ENCODE data around the gene RHBDL1. TPM values are rescaled to one million over a fixed set of nuclear protein-coding genes. Genes with fewer than 3 reads are reported as not detected.

The RHBDL1 gene
- total RNA-seq, 2 donors from 2014 or later, result 0.42 to 8.0 TPM

DNA sequence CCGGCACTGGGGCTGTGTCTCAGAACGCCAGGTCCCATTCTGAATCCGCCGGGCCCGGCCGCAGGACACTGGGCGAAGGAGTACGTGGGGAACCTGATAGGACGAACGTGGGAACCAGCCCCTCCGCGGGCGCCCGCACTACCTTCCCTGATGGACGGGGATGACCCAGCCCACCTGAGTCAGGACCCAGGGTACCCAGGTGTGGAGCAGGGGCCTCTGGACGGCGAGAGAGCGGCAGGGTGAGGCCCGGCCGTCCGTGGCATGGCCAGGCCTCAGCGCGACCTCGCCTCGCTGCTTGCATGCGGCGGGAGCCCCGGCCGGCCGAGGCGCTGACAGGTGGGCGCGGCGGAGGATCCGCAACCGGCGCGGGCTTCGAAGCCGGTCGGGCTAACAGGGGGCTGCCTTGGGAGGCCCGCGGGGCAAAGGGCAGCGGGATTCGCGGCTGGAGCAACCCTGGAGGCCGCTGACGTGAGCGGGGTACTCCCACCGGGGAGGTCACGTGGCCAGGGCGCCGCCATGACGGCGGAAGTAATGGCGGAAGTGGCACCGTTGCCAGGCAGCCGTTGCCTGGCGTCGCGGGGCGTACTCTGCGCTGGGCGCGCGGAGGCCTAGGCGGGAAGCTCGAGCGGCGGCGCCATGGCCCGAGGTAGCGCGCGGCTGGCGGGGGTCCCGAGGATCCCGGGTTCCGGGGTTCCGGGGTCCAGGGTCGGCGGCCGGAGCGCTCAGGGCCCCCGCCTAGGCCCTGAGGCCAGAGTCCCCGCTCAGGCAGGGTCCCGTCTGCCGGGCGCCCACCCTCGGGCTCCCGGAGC lies 26.5 kb upstream of the RHBDL1 start, which contains the start of gene WDR90:
WDR90 (plus strand) TSS at position 585 of the 809 bp plus-strand sequence; CDS start at position 637, 52 bp downstream.
- peak; percentile 64 for DNase-seq (ENCODE audit: low spot score)
- peaks cover 15 to 27% of the 10 kb centered on the region in 2 donors for H3K4me1 ChIP-seq (ENCODE audit: control insufficient read depth in 1 of 2, low read depth in 2 of 2)

GRCh38 chr16:649631-650030 lies 25.8 kb upstream of the RHBDL1 start:
- DNase-seq (ENCODE audit: low spot score) (no peak), ATAC-seq (ENCODE audit: insufficient number of reproducible peaks, low FRiP score, low read depth) (no peak)
- Histone ChIP-seq H3K27ac (no peak overlapping the region), H3K9me3 (no peaks in the 10 kb centered on the region), H3K4me3 (peak overlapping the region; percentile 79), H3K27me3 (replicated peaks; ENCODE audit: insufficient read depth) (no peaks in the 10 kb centered on the region), H3K4me1 (ENCODE audit: control insufficient read depth in 1 of 2, low read depth in 2 of 2) (peaks cover 15 to 27% of the 10 kb centered on the region in 2 donors), H3K36me3 (no peaks in the 10 kb centered on the region)
- TF ChIP-seq CTCF (IDR thresholded peaks at IDR 0.05), result no peak

More for the DNA sequence above, 26.5 kb upstream of the RHBDL1 start, which contains the start of gene WDR90:
- H3K4me3 ChIP-seq, result peak within 1 kb of the TSS; percentile 79
- no peak for TF ChIP-seq CTCF (IDR thresholded peaks at IDR 0.05)
- H3K27me3 ChIP-seq (replicated peaks; ENCODE audit: insufficient read depth), result no peaks in the 10 kb centered on the region
- H3K9me3 ChIP-seq, result no peaks in the 10 kb centered on the region
- H3K27ac ChIP-seq, result peak within 1 kb of the TSS; percentile 71 to 81
- peak; percentile 59 for ATAC-seq (ENCODE audit: insufficient number of reproducible peaks, low FRiP score, low read depth)
- no peaks in the 10 kb centered on the region for H3K36me3 ChIP-seq

DNA sequence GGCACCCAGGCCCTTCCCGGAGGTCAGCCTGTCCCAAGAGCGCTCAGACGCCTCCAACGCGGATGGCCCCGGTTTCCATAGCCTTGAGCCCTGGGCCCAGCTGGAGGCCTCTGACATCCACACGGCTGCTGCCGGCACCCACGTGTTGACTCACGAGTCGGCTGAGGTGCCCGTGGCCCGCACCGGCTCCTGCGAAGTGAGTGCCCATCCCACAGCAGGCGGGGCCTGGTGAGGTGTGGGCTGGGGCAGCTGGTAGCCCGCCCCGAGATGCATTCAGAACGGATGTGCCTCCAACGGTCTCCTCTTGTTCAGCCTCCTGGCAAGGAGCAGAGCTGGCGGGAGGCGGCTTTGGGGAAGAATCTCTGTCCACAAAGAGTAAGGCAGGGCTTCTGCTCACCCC lies 23.6 kb upstream of the RHBDL1 start:
- ATAC-seq (ENCODE audit: insufficient number of reproducible peaks, low FRiP score, low read depth) (no peak), DNase-seq (ENCODE audit: low spot score) (no peak)
- Histone ChIP-seq H3K36me3 (peaks cover 4% of the 10 kb centered on the region), H3K4me3 (no peak overlapping the region), H3K27me3 (replicated peaks; ENCODE audit: insufficient read depth) (no peaks in the 10 kb centered on the region), H3K4me1 (ENCODE audit: control insufficient read depth in 1 of 2, low read depth in 2 of 2) (peaks cover 15 to 27% of the 10 kb centered on the region in 2 donors), H3K9me3 (no peaks in the 10 kb centered on the region), H3K27ac (no peak overlapping the region)
- TF ChIP-seq CTCF (IDR thresholded peaks at IDR 0.05), result no peak

DNA sequence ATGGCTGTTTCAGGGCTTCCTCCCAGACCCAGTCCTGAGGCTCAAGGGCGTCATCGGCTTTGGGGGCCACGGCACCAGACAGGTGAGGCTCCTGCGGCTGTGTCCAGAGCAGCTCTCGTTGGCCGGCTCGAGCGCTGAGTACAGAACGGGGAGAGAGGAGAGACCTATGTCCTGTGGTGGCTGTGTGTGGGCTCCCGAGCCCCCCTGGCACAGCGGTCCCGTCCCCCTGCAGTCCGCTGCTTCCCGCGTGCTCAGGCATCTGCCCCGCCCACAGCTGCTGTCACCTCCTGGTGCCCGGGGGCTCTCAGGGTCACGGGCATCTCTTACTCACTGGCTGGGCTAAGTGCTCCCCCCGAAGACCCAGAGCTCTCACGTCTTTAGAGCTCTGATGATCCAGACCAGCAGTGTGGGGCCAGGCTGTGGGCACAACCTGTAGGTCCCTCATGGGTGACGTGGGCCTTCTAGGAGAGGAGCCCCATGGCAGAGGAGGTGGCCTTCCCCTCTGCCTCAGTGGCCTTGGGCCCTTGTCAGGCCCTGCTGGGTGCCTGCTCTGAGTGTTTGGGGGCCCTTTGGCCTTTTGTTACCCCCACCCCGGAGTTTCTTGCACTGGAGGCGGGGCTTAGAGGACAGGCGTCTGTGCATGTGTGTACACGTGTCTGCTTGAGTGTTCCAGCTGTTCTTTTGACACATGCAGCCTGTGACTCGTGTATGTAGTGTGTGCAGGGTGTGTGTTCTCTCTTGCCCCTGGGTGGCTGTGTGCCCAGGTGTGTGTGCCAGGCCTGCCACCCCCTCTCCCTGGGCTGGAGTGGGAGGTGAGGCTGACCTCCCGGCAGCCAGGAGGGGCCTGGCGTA lies 22.8 kb upstream of the RHBDL1 start:
- Histone ChIP-seq H3K9me3 (no peaks in the 10 kb centered on the region), H3K4me1 (ENCODE audit: control insufficient read depth in 1 of 2, low read depth in 2 of 2) (peaks cover 15 to 20% of the 10 kb centered on the region in 2 donors), H3K27me3 (replicated peaks; ENCODE audit: insufficient read depth) (no peaks in the 10 kb centered on the region), H3K36me3 (peaks cover 4% of the 10 kb centered on the region), H3K27ac (no peak overlapping the region), H3K4me3 (no peak overlapping the region)
- TF ChIP-seq CTCF (IDR thresholded peaks at IDR 0.05), result no peak
- DNase-seq (ENCODE audit: low spot score) (no peak), ATAC-seq (ENCODE audit: insufficient number of reproducible peaks, low FRiP score, low read depth) (no peak)

- no peak for TF ChIP-seq CTCF (IDR thresholded peaks at IDR 0.05)
- no peak for DNase-seq (ENCODE audit: low spot score)
Measured at GRCh38 chr16:654034-654433, 21.4 kb upstream of the RHBDL1 start.

More at GRCh38 chr16:654034-654433, 21.4 kb upstream of the RHBDL1 start:
- Histone ChIP-seq H3K4me3 (no peak overlapping the region), H3K4me1 (ENCODE audit: control insufficient read depth in 1 of 2, low read depth in 2 of 2) (peaks cover 7 to 11% of the 10 kb centered on the region in 2 donors), H3K9me3 (no peaks in the 10 kb centered on the region), H3K27me3 (replicated peaks; ENCODE audit: insufficient read depth) (no peaks in the 10 kb centered on the region), H3K36me3 (peaks cover 4% of the 10 kb centered on the region), H3K27ac (no peak overlapping the region)
- no peak for ATAC-seq (ENCODE audit: insufficient number of reproducible peaks, low FRiP score, low read depth)
